ENCODE results near the gene HIBCH. TPM values are rescaled to one million over a fixed set of nuclear protein-coding genes. Genes with fewer than 3 reads are reported as not detected.
"Not testable (repeated sequence)": the region's sequence is repeated elsewhere in the genome, so short reads cannot be mapped to it uniquely, and the experiment has no call there.

HIBCH gene
- total RNA-seq, 1 donor from 2014 or later: 14.6 TPM

GRCh38 chr2:190250421-190250820 is 69.2 kb downstream of the HIBCH start:
- DNase-seq (ENCODE audit: low read depth, low spot score): no peak

- DNase-seq (ENCODE audit: low read depth, low spot score): no peak
Observed at GRCh38 chr2:190235551-190236075, 84.0 kb downstream of the HIBCH start.

GRCh38 chr2:190235101-190235500 is 84.5 kb downstream of the HIBCH start:
- DNase-seq (ENCODE audit: low read depth, low spot score): no peak

DNA sequence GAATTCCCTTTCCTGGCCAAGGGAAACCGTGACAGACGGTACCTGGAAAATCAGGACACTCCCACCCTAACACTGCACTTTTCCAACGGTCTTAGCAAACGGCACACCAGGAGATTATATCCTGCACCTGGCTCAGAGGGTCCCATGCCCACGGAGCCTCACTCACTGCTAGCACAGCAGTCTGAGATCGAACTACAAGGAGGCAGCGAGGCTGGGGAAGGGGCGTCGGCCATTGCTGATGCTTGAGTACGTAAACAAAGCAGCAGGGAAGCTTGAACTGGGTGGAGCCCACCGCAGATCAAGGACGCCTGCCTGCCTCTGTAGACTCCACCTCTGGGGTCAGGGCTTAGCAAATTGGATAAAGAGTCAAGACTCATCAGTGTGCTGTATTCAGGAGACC is 95.6 kb downstream of the HIBCH start:
- not testable (repeated sequence) for DNase-seq (ENCODE audit: low read depth, low spot score)

DNA sequence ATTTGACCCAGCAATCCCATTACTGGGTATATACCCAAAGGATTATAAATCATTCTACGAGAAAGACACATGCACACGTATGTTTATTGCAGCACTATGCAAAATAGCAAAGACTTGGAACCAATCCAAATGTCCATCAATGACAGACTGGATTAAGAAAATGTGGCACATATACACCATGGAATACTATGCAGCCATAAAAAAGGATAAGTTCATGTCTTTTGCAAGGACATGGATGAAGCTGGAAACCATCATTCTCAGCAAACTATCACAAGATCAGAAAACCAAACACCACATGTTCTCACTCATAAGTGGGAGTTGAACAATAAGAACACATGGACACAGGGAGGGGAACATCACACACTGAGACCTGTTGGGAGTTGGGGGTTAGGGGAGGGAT is 96.9 kb downstream of the HIBCH start:
- DNase-seq (ENCODE audit: low read depth, low spot score): not testable (repeated sequence)

GRCh38 chr2:190221429-190221828 is 98.2 kb downstream of the HIBCH start:
- no peak for DNase-seq (ENCODE audit: low read depth, low spot score)

DNA sequence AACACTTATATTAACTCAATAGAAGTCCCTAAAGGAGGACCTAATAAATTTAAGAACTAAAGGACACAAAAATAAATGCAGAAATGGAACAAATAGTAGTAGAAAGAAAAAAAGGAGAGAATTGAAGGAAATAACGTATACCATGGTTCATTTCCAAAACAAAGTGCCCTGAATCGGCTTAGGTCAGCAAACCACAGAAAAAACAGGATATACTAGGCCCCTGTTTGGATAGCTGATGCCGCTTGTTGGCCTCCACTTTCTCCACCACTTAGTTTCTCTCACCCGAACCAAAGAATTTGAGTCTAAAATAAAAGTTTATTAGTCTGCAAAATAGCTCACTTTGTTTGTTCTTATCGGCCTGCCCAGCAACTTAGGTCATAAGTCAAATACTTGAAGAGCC is 100.4 kb downstream of the HIBCH start:
- no peak for DNase-seq (ENCODE audit: low read depth, low spot score)

- no peak for DNase-seq (ENCODE audit: low read depth, low spot score)
Observed at GRCh38 chr2:190217616-190218015, 102.0 kb downstream of the HIBCH start.

DNA sequence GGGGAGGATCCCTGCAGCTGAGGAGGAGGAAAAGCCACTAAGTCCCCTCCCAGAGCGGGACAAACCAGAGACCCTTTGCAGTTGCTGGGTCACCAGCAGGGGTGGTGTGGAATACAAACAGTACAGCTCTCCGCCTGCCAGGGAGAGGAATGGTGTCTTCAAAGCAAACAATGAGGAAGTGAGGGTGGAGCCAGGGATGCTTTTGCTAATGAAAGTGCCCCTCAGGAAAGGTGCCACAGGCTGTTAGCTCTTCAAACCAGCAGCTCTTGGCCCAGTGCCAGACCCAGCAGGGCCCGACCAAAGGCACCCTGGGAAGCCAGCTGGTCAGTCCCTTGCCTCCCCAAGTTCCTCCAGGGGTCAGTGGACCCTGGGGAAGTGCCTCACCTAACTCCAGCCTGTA is 102.8 kb downstream of the HIBCH start:
- DNase-seq (ENCODE audit: low read depth, low spot score): no peak

DNA sequence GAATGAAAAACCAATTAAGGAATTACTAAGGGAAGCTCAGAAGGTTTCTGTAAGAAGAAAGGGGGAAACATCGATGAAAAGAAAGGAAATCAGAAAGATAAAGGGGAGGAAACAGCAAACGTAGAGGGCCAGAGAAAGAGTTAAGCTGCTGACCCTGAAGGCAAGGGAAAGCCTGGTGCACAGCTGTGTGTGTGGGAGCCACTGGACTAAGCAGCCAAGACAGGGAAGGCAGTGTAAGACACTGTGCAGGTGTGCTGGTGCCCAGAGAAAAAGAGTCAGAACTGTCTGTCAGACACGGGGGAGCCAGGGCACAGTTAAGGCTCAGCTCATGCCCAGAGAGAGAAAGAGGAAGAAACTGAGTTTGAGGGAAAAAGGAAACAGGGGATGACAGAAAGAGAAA is 104.0 kb downstream of the HIBCH start:
- no peak for DNase-seq (ENCODE audit: low read depth, low spot score)

DNA sequence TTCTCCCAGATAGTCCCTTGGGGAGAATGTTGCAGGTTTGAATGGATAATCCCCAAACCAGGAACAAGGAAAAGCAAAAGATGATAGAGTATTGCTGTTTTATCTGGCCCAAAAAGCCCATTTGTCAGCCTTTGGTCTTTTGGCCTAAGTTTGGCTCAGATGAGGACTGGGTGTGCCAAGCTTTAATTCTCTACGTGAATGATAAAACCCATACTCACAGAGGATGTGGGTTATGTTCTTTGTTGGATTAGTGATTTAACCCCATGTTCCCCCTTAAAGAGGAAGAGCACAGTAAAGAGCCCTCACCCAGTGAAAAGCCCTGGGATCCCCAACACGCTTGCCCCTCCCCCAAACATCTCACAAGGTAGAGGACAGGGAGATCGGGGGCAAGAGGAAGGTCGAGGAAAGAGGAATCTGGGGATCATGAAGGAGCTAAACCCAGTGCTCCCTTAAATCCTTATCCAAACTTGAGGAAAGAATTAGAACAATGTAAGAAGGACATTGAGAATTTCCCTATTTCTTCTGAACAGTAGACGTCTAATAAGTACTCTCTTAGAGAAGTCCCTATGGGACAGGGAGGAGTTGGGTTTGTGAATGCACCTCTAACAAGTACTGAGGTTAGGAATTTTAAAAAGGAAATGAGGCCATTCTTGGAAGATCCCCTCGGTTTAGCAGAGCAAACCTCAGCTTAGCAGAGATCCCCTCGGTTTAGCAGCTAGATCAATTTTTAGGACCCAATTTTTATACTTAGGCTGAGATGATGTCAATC is 105.0 kb downstream of the HIBCH start:
- no peak for DNase-seq (ENCODE audit: low read depth, low spot score)

DNA sequence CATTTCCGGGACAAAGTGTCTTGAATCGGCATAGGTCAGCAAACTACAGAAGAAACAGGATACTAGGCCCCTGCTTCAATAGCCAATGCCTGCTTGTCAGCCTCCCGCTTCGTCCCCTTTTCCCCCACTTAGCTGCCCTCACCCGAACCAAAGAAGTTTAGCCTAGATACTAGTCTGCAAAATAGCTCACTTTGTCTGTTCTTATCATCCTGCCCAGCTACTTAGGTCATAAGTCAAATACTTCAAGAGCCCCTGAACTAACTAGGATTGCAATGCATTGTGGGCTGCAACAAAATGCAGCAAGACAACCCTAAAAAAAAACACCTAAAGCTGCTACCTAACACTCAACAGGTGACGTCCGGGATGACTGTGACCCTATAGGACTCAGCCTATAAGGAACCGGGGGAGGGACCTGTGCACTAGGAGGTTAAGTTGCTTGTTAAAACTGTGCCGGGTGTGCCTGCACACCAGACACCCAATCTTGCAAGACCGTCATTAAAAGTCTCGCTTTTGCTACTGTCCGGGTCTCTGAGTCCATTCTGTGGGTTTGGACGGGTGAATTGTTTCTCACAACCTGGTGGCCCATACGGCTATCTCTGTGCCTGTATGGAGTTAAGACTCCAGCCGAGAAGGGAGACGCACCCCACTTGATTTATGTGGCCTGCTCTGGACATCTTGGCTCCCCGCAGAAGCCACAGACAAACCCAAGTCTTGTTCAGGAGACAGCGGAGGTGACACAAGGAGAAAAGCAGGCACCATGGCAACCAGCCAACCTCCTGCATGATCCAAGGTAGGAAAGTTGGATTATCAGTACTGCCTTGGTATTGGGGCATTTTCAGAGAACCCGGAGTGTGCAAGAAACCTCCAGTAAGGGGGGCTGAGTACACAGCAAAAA is 105.9 kb downstream of the HIBCH start:
- no peak for DNase-seq (ENCODE audit: low read depth, low spot score)

- no peak for DNase-seq (ENCODE audit: low read depth, low spot score)
Observed at GRCh38 chr2:190210471-190210870, 109.2 kb downstream of the HIBCH start.

GRCh38 chr2:190209559-190209958 is 110.1 kb downstream of the HIBCH start:
- DNase-seq (ENCODE audit: low read depth, low spot score): no peak

- no peak for DNase-seq (ENCODE audit: low read depth, low spot score)
Observed at GRCh38 chr2:190207930-190208329, 111.7 kb downstream of the HIBCH start.

DNA sequence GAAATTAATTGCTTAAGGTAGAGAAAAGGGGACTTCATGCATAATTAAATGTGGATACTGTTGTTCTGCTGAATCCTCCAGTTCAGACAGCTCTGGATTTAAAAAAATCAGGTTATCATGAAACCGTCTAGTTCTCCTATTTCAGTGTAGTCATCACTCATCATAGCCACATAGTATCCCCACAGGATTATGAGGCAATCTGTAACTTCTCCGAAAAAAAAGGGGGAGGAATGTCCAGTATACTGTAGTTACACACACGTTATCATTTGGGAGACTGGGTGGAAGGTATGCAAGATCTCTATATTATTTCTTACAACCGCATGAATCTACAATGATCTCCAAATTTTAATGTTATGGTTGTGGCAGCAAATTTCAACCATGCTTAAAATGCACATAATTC is 114.0 kb downstream of the HIBCH start:
- no peak for DNase-seq (ENCODE audit: low read depth, low spot score)

DNA sequence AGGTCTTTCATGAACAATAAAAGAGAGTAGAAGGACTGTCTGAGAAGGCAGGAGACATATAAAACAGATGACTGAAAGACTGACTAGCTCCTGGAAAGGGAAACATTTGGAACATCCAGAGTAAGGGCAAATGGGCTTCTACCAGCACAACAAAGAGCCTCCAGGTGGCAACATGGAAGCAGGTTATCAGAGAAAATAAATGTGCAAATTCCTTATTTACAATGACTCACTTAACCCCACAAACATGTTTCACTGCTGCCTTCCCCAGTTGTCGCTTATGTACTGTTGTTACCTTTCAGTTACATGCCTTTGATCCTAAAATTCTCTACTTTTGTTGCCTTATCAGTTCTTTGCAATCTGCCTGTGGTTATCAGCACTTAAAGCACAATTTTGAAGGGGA is 117.0 kb downstream of the HIBCH start:
- DNase-seq (ENCODE audit: low read depth, low spot score): no peak

GRCh38 chr2:190202018-190202417 is 117.6 kb downstream of the HIBCH start:
- no peak for DNase-seq (ENCODE audit: low read depth, low spot score)

GRCh38 chr2:190200603-190201002 is 119.0 kb downstream of the HIBCH start:
- no peak for DNase-seq (ENCODE audit: low read depth, low spot score)

DNA sequence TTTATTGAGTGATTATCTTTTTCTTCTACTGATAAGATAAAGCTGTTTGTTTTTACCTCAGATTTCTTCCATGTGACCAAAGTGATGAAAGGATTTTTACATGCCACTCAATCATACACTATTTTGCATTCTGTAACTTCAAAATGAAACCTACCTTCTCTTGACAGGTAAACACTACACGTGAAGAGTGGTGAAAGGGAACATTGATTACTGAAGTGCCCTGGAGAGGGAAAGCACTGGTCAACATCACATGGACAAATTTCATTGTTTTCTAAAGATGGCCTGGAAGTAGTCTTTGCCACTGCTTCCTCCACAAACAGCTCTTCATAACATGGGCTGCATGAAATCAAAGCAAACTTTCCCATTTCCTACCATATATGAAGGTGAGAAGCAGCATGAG is 120.1 kb downstream of the HIBCH start:
- DNase-seq (ENCODE audit: low read depth, low spot score): no peak

- no peak for DNase-seq (ENCODE audit: low read depth, low spot score)
Observed at GRCh38 chr2:190199109-190199508, 120.5 kb downstream of the HIBCH start.

DNA sequence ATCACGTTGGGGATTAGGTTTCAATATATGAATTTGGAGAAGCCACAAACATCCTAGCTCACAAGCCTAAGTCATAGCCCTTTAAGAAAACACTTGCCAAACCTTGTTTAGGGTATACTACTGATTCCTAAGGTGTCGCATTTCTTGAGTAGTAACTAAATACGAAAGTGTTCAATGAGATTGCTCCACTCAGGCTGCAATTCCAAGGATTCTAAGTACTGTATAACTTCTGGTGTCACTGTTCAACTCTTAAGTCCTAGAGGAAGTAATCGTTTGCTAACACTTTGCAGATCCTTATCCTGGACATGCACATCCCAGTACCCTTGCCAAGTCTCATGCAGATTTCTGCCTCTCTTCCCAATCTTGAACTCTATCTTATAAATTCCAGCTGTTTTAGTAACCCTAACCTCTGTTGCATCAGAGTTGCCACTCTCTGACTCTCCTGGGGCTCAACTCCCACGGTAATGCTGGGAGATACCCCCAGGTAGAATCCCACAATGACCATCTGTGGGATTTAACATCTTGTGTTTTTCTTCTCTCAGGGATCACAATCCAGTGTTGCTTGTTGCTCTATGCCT is 122.4 kb downstream of the HIBCH start:
- no peak for DNase-seq (ENCODE audit: low read depth, low spot score)
